ENCODE measurements around the gene ROR2. TPM values are rescaled to one million over a fixed set of nuclear protein-coding genes. Genes with fewer than 3 reads are reported as not detected.

The ROR2 gene
- total and polyA plus RNA-seq, 2 of the 8 experiments (the other 6 are each of a cell fraction or from before 2014, with no cell fraction given) = 2.7 to 4.3 TPM

DNA sequence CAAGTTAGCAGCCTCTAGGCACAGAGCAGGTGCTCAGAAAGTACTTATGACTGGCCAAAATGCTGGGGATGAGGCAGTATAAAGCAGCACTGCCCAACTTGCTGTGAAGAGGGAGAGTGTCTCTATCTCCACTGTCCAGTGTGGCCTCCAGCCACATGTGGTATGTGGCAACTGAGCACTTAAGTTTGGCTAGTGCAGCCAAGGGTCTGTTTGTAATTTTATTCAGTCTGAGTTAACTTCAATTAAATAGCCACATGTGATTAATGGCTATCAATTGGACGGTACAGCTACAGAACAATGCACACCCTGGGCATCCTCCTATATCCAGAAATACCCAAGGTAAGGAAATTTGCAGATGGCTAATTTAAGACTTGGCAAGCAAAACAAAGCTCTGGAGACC, 26.9 kb downstream of the ROR2 start (continued):
- TF ChIP-seq, protein P1, sequence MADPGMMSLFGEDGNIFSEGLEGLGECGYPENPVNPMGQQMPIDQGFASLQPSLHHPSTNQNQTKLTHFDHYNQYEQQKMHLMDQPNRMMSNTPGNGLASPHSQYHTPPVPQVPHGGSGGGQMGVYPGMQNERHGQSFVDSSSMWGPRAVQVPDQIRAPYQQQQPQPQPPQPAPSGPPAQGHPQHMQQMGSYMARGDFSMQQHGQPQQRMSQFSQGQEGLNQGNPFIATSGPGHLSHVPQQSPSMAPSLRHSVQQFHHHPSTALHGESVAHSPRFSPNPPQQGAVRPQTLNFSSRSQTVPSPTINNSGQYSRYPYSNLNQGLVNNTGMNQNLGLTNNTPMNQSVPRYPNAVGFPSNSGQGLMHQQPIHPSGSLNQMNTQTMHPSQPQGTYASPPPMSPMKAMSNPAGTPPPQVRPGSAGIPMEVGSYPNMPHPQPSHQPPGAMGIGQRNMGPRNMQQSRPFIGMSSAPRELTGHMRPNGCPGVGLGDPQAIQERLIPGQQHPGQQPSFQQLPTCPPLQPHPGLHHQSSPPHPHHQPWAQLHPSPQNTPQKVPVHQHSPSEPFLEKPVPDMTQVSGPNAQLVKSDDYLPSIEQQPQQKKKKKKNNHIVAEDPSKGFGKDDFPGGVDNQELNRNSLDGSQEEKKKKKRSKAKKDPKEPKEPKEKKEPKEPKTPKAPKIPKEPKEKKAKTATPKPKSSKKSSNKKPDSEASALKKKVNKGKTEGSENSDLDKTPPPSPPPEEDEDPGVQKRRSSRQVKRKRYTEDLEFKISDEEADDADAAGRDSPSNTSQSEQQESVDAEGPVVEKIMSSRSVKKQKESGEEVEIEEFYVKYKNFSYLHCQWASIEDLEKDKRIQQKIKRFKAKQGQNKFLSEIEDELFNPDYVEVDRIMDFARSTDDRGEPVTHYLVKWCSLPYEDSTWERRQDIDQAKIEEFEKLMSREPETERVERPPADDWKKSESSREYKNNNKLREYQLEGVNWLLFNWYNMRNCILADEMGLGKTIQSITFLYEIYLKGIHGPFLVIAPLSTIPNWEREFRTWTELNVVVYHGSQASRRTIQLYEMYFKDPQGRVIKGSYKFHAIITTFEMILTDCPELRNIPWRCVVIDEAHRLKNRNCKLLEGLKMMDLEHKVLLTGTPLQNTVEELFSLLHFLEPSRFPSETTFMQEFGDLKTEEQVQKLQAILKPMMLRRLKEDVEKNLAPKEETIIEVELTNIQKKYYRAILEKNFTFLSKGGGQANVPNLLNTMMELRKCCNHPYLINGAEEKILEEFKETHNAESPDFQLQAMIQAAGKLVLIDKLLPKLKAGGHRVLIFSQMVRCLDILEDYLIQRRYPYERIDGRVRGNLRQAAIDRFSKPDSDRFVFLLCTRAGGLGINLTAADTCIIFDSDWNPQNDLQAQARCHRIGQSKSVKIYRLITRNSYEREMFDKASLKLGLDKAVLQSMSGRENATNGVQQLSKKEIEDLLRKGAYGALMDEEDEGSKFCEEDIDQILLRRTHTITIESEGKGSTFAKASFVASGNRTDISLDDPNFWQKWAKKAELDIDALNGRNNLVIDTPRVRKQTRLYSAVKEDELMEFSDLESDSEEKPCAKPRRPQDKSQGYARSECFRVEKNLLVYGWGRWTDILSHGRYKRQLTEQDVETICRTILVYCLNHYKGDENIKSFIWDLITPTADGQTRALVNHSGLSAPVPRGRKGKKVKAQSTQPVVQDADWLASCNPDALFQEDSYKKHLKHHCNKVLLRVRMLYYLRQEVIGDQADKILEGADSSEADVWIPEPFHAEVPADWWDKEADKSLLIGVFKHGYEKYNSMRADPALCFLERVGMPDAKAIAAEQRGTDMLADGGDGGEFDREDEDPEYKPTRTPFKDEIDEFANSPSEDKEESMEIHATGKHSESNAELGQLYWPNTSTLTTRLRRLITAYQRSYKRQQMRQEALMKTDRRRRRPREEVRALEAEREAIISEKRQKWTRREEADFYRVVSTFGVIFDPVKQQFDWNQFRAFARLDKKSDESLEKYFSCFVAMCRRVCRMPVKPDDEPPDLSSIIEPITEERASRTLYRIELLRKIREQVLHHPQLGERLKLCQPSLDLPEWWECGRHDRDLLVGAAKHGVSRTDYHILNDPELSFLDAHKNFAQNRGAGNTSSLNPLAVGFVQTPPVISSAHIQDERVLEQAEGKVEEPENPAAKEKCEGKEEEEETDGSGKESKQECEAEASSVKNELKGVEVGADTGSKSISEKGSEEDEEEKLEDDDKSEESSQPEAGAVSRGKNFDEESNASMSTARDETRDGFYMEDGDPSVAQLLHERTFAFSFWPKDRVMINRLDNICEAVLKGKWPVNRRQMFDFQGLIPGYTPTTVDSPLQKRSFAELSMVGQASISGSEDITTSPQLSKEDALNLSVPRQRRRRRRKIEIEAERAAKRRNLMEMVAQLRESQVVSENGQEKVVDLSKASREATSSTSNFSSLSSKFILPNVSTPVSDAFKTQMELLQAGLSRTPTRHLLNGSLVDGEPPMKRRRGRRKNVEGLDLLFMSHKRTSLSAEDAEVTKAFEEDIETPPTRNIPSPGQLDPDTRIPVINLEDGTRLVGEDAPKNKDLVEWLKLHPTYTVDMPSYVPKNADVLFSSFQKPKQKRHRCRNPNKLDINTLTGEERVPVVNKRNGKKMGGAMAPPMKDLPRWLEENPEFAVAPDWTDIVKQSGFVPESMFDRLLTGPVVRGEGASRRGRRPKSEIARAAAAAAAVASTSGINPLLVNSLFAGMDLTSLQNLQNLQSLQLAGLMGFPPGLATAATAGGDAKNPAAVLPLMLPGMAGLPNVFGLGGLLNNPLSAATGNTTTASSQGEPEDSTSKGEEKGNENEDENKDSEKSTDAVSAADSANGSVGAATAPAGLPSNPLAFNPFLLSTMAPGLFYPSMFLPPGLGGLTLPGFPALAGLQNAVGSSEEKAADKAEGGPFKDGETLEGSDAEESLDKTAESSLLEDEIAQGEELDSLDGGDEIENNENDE (IDR thresholded peaks at IDR 0.05; ENCODE audit: insufficient replicate concordance, low read length) = no peak
- TF ChIP-seq ZNF274 (IDR thresholded peaks at IDR 0.05; ENCODE audit: borderline replicate concordance, extremely low read depth, low read length) (no peak), PHF8 (conservative IDR thresholded peaks at IDR 0.05; ENCODE audit: low read depth, low read length) (no peak), EGR1 (IDR thresholded peaks at IDR 0.05; ENCODE audit: borderline replicate concordance, low read depth, low read length) (no peak), TCF12 (IDR thresholded peaks at IDR 0.05; ENCODE audit: low read depth, low read length) (no peak), GTF2F1 (IDR thresholded peaks at IDR 0.05; ENCODE audit: borderline replicate concordance, low read depth, low read length) (no peak), SIN3A (conservative IDR thresholded peaks at IDR 0.05 in 1 of 2, IDR thresholded peaks at IDR 0.05 in 1 of 2; ENCODE audit: low read depth in 1 of 2, low read length in 2 of 2) (no peak), GABPA (IDR thresholded peaks at IDR 0.05; ENCODE audit: borderline replicate concordance, insufficient read depth, low read length) (no peak), JUND (IDR thresholded peaks at IDR 0.05; ENCODE audit: low read length) (no peak), SIRT6 (IDR thresholded peaks at IDR 0.05; ENCODE audit: low read length) (no peak), SRF (IDR thresholded peaks at IDR 0.05; ENCODE audit: low read depth, low read length) (no peak), SUZ12 (IDR thresholded peaks at IDR 0.05; ENCODE audit: low read length) (no peak)

Measured in H1 (cell line).